Measurements from ENCODE around the gene ISG15. TPM values are rescaled to one million over a fixed set of nuclear protein-coding genes. Genes with fewer than 3 reads are reported as not detected.

The ISG15 gene
- total and polyA plus RNA-seq, 2 of the 13 experiments (the other 11 are each of a cell fraction or from before 2014, with no cell fraction given): 42.1 to 54.9 TPM

DNA sequence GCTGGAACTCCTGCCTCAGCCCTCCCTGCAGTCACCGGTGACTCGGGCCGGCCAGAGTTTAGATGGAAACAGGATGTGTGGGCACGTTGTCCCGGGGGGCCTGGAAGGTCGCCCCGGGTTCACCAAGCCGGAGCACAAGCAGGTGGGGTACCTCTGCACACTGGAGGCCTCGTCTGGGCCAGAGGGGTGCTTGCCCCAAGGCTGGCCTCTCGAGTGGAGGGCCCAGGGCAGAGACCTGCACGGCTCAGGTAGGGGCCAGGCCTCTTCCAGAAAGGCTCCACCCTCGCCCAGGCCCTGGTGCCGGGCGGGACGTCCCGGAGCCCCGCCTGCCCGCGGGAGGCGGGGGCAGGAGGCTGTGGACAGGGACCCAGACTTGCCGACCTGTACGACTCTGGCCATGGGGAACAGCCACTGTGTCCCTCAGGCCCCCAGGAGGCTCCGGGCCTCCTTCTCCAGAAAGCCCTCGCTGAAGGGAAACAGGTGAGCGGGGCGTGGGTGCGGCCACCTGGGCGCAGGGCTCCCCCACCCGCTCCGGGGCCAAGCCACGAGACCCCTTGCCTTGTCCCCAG, 47.1 kb upstream of the ISG15 start, which contains the start of gene PLEKHN1 (continued):
- TF ChIP-seq, protein P1, sequence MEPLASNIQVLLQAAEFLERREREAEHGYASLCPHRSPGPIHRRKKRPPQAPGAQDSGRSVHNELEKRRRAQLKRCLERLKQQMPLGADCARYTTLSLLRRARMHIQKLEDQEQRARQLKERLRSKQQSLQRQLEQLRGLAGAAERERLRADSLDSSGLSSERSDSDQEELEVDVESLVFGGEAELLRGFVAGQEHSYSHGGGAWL (CRISPR knock-in tag; IDR thresholded peaks at IDR 0.05): no peak; the same call in 1 of the 2 replicates
- TF ChIP-seq, protein P2, sequence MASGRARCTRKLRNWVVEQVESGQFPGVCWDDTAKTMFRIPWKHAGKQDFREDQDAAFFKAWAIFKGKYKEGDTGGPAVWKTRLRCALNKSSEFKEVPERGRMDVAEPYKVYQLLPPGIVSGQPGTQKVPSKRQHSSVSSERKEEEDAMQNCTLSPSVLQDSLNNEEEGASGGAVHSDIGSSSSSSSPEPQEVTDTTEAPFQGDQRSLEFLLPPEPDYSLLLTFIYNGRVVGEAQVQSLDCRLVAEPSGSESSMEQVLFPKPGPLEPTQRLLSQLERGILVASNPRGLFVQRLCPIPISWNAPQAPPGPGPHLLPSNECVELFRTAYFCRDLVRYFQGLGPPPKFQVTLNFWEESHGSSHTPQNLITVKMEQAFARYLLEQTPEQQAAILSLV (CRISPR knock-in tag; IDR thresholded peaks at IDR 0.05; ENCODE audit: borderline replicate concordance): no peak; the same call in 1 of the 2 replicates

- Histone ChIP-seq H4K20me1 (ENCODE audit: insufficient read depth, low read length) (no peaks in the 10 kb centered on the region), H2AFZ (ENCODE audit: low read length) (no peak overlapping the region), H3K4me3 (replicated peaks in 1 of 3; ENCODE audit: insufficient read depth in 1 of 3, low read depth in 2 of 3, low read length in 3 of 3) (peak overlapping the region; percentile 47 to 82 (median 77); a peak in 5 of 6 replicates), H3K27me3 (ENCODE audit: control insufficient read depth in 1 of 2, insufficient read depth in 2 of 2, low read length in 2 of 2) (no peaks in the 10 kb centered on the region; a peak in 1 of 5 replicates), H3K4me2 (ENCODE audit: low read depth, low read length) (peak overlapping the region; percentile 78), H3K4me1 (ENCODE audit: insufficient read depth, low read length) (peaks cover 24% of the 10 kb centered on the region), H3K9me3 (ENCODE audit: low read length) (no peaks in the 10 kb centered on the region), H3K27ac (ENCODE audit: extremely low read length, insufficient read depth, low read length) (no peak overlapping the region), H3K36me3 (replicated peaks in 1 of 2; ENCODE audit: control insufficient read depth in 1 of 2, insufficient read depth in 2 of 2, low read length in 2 of 2) (peaks cover 0 to 6% of the 10 kb centered on the region in 2 experiments; a peak in 1 of 5 replicates), H3K9ac (ENCODE audit: insufficient read depth, low read depth, low read length) (peak overlapping the region; percentile 64), H3K79me2 (ENCODE audit: insufficient read depth, low read length) (no peaks in the 10 kb centered on the region)
- WGBS (ENCODE audit: low lambda C conversion rate): no CpG with 5 or more reads among the region's 60 CpGs
- CTCF ChIA-PET (ENCODE audit: low intra/inter-chr PET ratio, low total read pairs): no interaction called here
- in situ Hi-C loops (cut with HindIII; ENCODE audit: extremely low pct_ligation_motif_present, low pct_unique_long_range_greater_than_20kb): no loop called here
- DNase-seq (ENCODE audit: low spot score) (peak; percentile 31), ATAC-seq (peak; percentile 76), FAIRE-seq (no peak)
- intact Hi-C loops (cut with micrococcal nuclease; ENCODE audit: unreplicated experiment): no loop called here
- BruUV-seq (replicated peaks): no TSS peak
- POLR2A ChIA-PET: interaction anchor here (0.7 to 2.7 kb wide), 8 partner anchors 9 to 93 kb away, joined by 3 to 11 read pairs (median 3); partner anchors contain the start of gene PERM1
- TF ChIP-seq ZNF441 (CRISPR knock-in tag; IDR thresholded peaks at IDR 0.05; ENCODE audit: borderline replicate concordance): 0 out of 2 replicates have a peak, but pooled peaks have one; percentile 28
- peak; percentile 53; the same call in 1 of the 2 replicates for TF ChIP-seq ZBTB4 (CRISPR knock-in tag; IDR thresholded peaks at IDR 0.05; ENCODE audit: borderline replicate concordance)
- 0 out of 2 replicates have a peak, but pooled peaks have one; percentile 17 for TF ChIP-seq ZMYM2 (CRISPR knock-in tag; IDR thresholded peaks at IDR 0.05)
- no peak for TF ChIP-seq ZNF558 (CRISPR knock-in tag; IDR thresholded peaks at IDR 0.05; ENCODE audit: borderline replicate concordance)
- TF ChIP-seq, protein P3, sequence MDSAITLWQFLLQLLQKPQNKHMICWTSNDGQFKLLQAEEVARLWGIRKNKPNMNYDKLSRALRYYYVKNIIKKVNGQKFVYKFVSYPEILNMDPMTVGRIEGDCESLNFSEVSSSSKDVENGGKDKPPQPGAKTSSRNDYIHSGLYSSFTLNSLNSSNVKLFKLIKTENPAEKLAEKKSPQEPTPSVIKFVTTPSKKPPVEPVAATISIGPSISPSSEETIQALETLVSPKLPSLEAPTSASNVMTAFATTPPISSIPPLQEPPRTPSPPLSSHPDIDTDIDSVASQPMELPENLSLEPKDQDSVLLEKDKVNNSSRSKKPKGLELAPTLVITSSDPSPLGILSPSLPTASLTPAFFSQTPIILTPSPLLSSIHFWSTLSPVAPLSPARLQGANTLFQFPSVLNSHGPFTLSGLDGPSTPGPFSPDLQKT (CRISPR knock-in tag; IDR thresholded peaks at IDR 0.05; ENCODE audit: borderline replicate concordance): no peak
- TF ChIP-seq ZNF124 (CRISPR knock-in tag; IDR thresholded peaks at IDR 0.05): no peak
- TF ChIP-seq BRD4 (CRISPR knock-in tag; IDR thresholded peaks at IDR 0.05): 0 out of 2 replicates have a peak, but pooled peaks have one; percentile 47
- no peak for TF ChIP-seq NR2F1 (CRISPR knock-in tag; IDR thresholded peaks at IDR 0.05)
These were observed 46.5 kb upstream of the ISG15 start for GRCh38 chr1:966704-967300.

Measured in HepG2 (cell line).